EL (cell line): ENCODE measurements around the gene TACC2.
A peak's percentile ranks its signal among the peaks of the same experiment; 100 is the strongest.

Experiments
- DNase-seq: peaks from one replicate; pipeline ENCODE4 v3.0.0-alpha.2; 2016

The TACC2 gene

GRCh38 chr10:122033224-122033926 lies 44.4 kb downstream of the TACC2 start:
- DNase-seq, result no peak

GRCh38 chr10:122034149-122034756 lies 45.3 kb downstream of the TACC2 start:
- DNase-seq, result peak; percentile 56

GRCh38 chr10:122040786-122041185 lies 51.8 kb downstream of the TACC2 start:
- no peak for DNase-seq

GRCh38 chr10:122042836-122043235 lies 53.9 kb downstream of the TACC2 start:
- DNase-seq, result no peak

- no peak for DNase-seq
Measured at GRCh38 chr10:122044045-122044661, 55.2 kb downstream of the TACC2 start.

- DNase-seq, result no peak
Measured at GRCh38 chr10:122044713-122045112, 55.8 kb downstream of the TACC2 start.

- DNase-seq, result no peak
Measured at GRCh38 chr10:122045212-122045611, 56.2 kb downstream of the TACC2 start.

GRCh38 chr10:122047560-122047959 lies 58.6 kb downstream of the TACC2 start:
- no peak for DNase-seq

- no peak for DNase-seq
Measured at GRCh38 chr10:122049076-122049475, 60.1 kb downstream of the TACC2 start.

- DNase-seq, result no peak
Measured at GRCh38 chr10:122050311-122050710, 61.3 kb downstream of the TACC2 start.

- no peak for DNase-seq
Measured at GRCh38 chr10:122050811-122051210, 61.8 kb downstream of the TACC2 start.

- peak; percentile 89 for DNase-seq
Measured at GRCh38 chr10:122051609-122052385, 62.8 kb downstream of the TACC2 start.

GRCh38 chr10:122052701-122053100 lies 63.7 kb downstream of the TACC2 start:
- no peak for DNase-seq

- DNase-seq, result no peak
Measured at GRCh38 chr10:122053314-122053713, 64.4 kb downstream of the TACC2 start.

- peak; percentile 53 for DNase-seq
Measured at GRCh38 chr10:122054048-122055025, 65.4 kb downstream of the TACC2 start.

- DNase-seq, result no peak
Measured at GRCh38 chr10:122055252-122055651, 66.3 kb downstream of the TACC2 start.

GRCh38 chr10:122056431-122057094 lies 67.6 kb downstream of the TACC2 start:
- no peak for DNase-seq

- DNase-seq, result no peak
Measured at GRCh38 chr10:122057841-122058413, 69.0 kb downstream of the TACC2 start.

GRCh38 chr10:122060250-122060649 lies 71.3 kb downstream of the TACC2 start:
- DNase-seq, result peak; percentile 12

GRCh38 chr10:122062831-122063674 lies 74.1 kb downstream of the TACC2 start:
- DNase-seq, result peak; percentile 82
